ENCODE results near the gene SLC22A12.
A peak's percentile ranks its signal among the peaks of the same experiment; 100 is the strongest.

The SLC22A12 gene

DNA sequence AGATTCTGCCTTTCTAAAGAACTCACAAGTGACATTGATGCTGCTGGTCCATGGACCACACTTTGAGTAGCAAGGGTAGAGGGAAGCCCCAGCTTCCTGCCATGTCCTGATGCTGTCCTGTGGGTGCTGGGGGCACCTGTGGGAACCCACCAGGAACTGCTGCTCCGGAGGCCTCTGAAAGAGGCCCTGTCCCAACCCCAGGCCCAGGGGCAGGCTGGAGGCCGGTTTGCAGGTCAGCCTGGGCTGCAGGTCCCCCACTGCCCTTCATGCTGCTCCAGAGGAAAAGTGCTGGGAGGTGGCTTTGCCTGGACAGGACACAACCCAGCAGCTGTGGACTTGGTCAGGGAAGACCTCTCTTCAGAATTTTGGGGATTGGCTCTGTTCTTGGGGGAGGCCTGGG, 44.8 kb upstream of the SLC22A12 start:
- Histone ChIP-seq H3K18ac (ENCODE audit: low read length) (no peak overlapping the region), H3K27me3 (ENCODE audit: insufficient read depth, low read length, poor library complexity) (no peaks in the 10 kb centered on the region), H3K23ac (ENCODE audit: low read length) (no peak overlapping the region), H2AK5ac (ENCODE audit: low read length) (no peak overlapping the region), H2BK120ac (ENCODE audit: low read depth, low read length) (no peak overlapping the region), H3K36me3 (ENCODE audit: control insufficient read depth, insufficient read depth, low read length) (no peaks in the 10 kb centered on the region), H3K56ac (ENCODE audit: low read length) (no peak overlapping the region), H4K8ac (ENCODE audit: low read depth, low read length) (no peak overlapping the region), H3K4me2 (ENCODE audit: low read length) (no peak overlapping the region), H2BK5ac (ENCODE audit: low read length) (no peak overlapping the region), H3K4me3 (ENCODE audit: low read length) (no peak overlapping the region), H2BK15ac (replicated peaks; ENCODE audit: low read depth) (no peak overlapping the region), H3K4me1 (ENCODE audit: control insufficient read depth, low read depth, low read length) (no peaks in the 10 kb centered on the region), H3K79me1 (ENCODE audit: low read length) (no peaks in the 10 kb centered on the region), H4K5ac (ENCODE audit: low read length) (no peak overlapping the region), H3K4ac (ENCODE audit: low read depth, low read length) (no peak overlapping the region), H3K79me2 (ENCODE audit: control insufficient read depth, insufficient read depth, low read length) (no peaks in the 10 kb centered on the region), H3K9ac (ENCODE audit: low read length) (no peak overlapping the region), H3K27ac (ENCODE audit: low read depth, low read length) (no peak overlapping the region)
- WGBS (ENCODE audit: extremely low coverage, insufficient coverage, low lambda C conversion rate): no CpG with 5 or more reads among the region's 2 CpGs
- DNase-seq: no peak

DNA sequence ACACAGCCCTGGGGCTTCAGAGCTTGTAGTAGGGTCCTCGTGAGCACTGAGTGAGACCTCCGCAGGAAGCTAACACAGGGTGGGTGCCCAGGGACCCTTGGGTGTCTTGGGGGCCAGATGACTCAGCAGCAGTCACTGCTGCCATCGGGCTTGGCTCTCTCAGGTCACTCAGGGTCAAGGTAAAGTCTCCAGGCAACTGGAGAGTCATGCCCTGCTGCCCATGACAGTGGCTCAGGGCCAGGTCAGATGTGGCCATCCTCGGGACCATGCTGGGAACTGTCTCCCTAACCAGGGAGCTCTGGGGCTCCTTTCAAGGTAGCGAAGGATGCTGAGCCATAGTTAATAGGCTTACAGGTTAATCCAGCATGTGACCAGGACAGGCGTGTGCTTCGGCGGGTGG, 44.4 kb upstream of the SLC22A12 start:
- WGBS (ENCODE audit: extremely low coverage, insufficient coverage, low lambda C conversion rate): no CpG with 5 or more reads among the region's 8 CpGs
- Histone ChIP-seq H3K56ac (ENCODE audit: low read length) (no peak overlapping the region), H2AK5ac (ENCODE audit: low read length) (no peak overlapping the region), H4K5ac (ENCODE audit: low read length) (no peak overlapping the region), H3K27ac (ENCODE audit: low read depth, low read length) (no peak overlapping the region), H2BK120ac (ENCODE audit: low read depth, low read length) (no peak overlapping the region), H3K4me1 (ENCODE audit: control insufficient read depth, low read depth, low read length) (no peaks in the 10 kb centered on the region), H2BK5ac (ENCODE audit: low read length) (no peak overlapping the region), H3K79me2 (ENCODE audit: control insufficient read depth, insufficient read depth, low read length) (no peaks in the 10 kb centered on the region), H3K4me2 (ENCODE audit: low read length) (no peak overlapping the region), H4K8ac (ENCODE audit: low read depth, low read length) (no peak overlapping the region), H3K79me1 (ENCODE audit: low read length) (no peaks in the 10 kb centered on the region), H3K27me3 (ENCODE audit: insufficient read depth, low read length, poor library complexity) (no peaks in the 10 kb centered on the region), H2BK15ac (replicated peaks; ENCODE audit: low read depth) (no peak overlapping the region), H3K4ac (ENCODE audit: low read depth, low read length) (no peak overlapping the region), H3K4me3 (ENCODE audit: low read length) (no peak overlapping the region), H3K9ac (ENCODE audit: low read length) (no peak overlapping the region), H3K23ac (ENCODE audit: low read length) (no peak overlapping the region), H3K18ac (ENCODE audit: low read length) (no peak overlapping the region), H3K36me3 (ENCODE audit: control insufficient read depth, insufficient read depth, low read length) (no peaks in the 10 kb centered on the region)
- no peak for DNase-seq

DNA sequence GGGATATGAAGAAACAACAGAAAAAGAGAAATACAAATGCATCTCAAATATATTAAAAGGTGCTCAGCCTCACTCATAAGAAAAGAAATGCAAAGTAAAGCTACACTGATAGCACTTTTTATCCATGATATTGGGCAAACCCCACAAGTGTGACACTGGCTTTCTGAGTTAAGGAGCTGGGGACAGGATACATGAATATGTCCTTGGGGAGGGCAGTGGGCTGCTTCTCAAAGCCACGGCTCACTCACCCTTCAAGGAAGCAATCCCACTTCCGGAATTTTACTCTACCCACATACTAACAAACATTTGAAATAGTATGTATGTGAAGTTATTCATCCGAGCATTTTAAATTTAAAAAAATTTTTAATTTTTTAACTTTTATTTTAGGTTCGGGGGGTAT, 41.1 kb upstream of the SLC22A12 start:
- Histone ChIP-seq H3K4ac (ENCODE audit: low read depth, low read length) (no peak overlapping the region), H3K79me2 (ENCODE audit: control insufficient read depth, insufficient read depth, low read length) (no peaks in the 10 kb centered on the region), H2AK5ac (ENCODE audit: low read length) (no peak overlapping the region), H2BK5ac (ENCODE audit: low read length) (no peak overlapping the region), H4K8ac (ENCODE audit: low read depth, low read length) (no peak overlapping the region), H3K79me1 (ENCODE audit: low read length) (no peaks in the 10 kb centered on the region), H2BK120ac (ENCODE audit: low read depth, low read length) (no peak overlapping the region), H3K4me1 (ENCODE audit: control insufficient read depth, low read depth, low read length) (no peaks in the 10 kb centered on the region), H3K56ac (ENCODE audit: low read length) (no peak overlapping the region), H3K4me3 (ENCODE audit: low read length) (no peak overlapping the region), H3K23ac (ENCODE audit: low read length) (no peak overlapping the region), H2BK15ac (replicated peaks; ENCODE audit: low read depth) (no peak overlapping the region), H3K27ac (ENCODE audit: low read depth, low read length) (no peak overlapping the region), H3K4me2 (ENCODE audit: low read length) (no peak overlapping the region), H3K36me3 (ENCODE audit: control insufficient read depth, insufficient read depth, low read length) (no peaks in the 10 kb centered on the region), H3K18ac (ENCODE audit: low read length) (no peak overlapping the region), H3K27me3 (ENCODE audit: insufficient read depth, low read length, poor library complexity) (no peaks in the 10 kb centered on the region), H3K9ac (ENCODE audit: low read length) (no peak overlapping the region), H4K5ac (ENCODE audit: low read length) (no peak overlapping the region)
- 100% methylated on average over 2 of the region's 4 CpGs for WGBS (ENCODE audit: extremely low coverage, insufficient coverage, low lambda C conversion rate)
- DNase-seq: no peak

DNA sequence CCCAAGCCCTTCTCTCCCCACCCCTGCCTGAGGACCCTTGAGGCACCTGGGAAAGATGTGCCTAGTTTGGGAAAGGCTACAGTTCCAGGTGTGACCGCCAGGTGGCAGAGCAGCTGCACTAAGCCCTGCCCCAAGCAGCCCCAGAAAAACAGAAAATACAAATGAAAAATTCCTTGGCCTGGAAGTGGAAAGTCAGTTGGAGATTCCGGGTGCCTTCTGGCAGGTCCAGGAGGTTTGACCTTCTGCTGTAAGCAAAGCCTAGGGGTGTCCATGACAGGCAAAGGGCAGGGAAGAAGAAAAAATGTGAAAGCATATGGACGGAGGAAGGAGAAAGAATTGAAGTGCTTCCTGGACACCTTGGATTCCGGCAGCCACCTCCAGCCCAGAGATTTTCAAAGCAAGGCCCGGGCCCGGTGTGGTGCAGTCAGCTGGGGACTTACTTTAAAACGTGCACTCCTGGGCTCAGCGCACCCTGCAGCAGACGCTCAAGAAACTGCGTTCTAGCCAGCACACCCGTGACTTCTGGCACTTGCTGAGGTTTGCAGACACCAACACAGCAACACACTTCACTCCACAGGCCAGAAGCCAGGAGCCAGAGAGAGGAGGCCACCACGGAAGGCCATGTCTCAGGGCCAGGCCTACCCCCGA, 37.3 kb upstream of the SLC22A12 start:
- H3K27me3 ChIP-seq (ENCODE audit: insufficient read depth, low read length, poor library complexity): no peaks in the 10 kb centered on the region
- no peak overlapping the region for H2AK5ac ChIP-seq (ENCODE audit: low read length)
- H3K23ac ChIP-seq (ENCODE audit: low read length): no peak overlapping the region
- H3K56ac ChIP-seq (ENCODE audit: low read length): peak overlapping the region; percentile 67
- peak; percentile 67 for DNase-seq
- no peaks in the 10 kb centered on the region for H3K4me1 ChIP-seq (ENCODE audit: control insufficient read depth, low read depth, low read length)
- no peak overlapping the region for H4K8ac ChIP-seq (ENCODE audit: low read depth, low read length)
- H3K27ac ChIP-seq (ENCODE audit: low read depth, low read length): no peak overlapping the region
- no peak overlapping the region for H3K4me2 ChIP-seq (ENCODE audit: low read length)
- H2BK120ac ChIP-seq (ENCODE audit: low read depth, low read length): no peak overlapping the region
- no peak overlapping the region for H3K18ac ChIP-seq (ENCODE audit: low read length)
- no peak overlapping the region for H3K4ac ChIP-seq (ENCODE audit: low read depth, low read length)
- H2BK5ac ChIP-seq (ENCODE audit: low read length): no peak overlapping the region
- no peak overlapping the region for H3K4me3 ChIP-seq (ENCODE audit: low read length)
- no peaks in the 10 kb centered on the region for H3K79me2 ChIP-seq (ENCODE audit: control insufficient read depth, insufficient read depth, low read length)
- H2BK15ac ChIP-seq (replicated peaks; ENCODE audit: low read depth): no peak overlapping the region
- H3K9ac ChIP-seq (ENCODE audit: low read length): no peak overlapping the region
- no peak overlapping the region for H4K5ac ChIP-seq (ENCODE audit: low read length)
- no CpG with 5 or more reads among the region's 13 CpGs for WGBS (ENCODE audit: extremely low coverage, insufficient coverage, low lambda C conversion rate)
- H3K79me1 ChIP-seq (ENCODE audit: low read length): no peaks in the 10 kb centered on the region
- H3K36me3 ChIP-seq (ENCODE audit: control insufficient read depth, insufficient read depth, low read length): no peaks in the 10 kb centered on the region

DNA sequence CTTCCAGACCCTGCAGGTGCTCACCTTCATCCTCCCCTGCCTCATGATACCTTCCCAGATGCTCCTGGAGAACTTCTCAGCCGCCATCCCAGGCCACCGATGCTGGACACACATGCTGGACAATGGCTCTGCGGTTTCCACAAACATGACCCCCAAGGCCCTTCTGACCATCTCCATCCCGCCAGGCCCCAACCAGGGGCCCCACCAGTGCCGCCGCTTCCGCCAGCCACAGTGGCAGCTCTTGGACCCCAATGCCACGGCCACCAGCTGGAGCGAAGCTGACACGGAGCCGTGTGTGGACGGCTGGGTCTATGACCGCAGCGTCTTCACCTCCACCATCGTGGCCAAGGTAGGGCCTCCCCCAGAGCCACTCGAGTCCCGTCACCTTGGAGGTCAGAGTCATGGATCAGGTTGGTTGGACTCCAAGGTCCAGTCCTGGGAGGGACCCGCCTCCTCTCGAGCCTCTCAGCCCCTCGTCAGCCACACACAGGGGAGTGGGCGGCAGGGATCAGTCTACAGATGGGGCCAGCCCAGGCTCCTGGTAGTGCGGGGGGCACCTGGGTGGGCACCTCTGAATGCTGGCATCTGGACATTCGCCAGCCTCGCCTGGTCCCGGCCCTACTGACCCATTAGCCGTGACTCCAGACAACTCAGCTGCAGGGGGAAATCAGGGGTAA, 34.8 kb upstream of the SLC22A12 start:
- Histone ChIP-seq H2AK5ac (ENCODE audit: low read length) (no peak overlapping the region), H3K4ac (ENCODE audit: low read depth, low read length) (no peak overlapping the region), H3K18ac (ENCODE audit: low read length) (no peak overlapping the region)

More for the DNA sequence above, 34.8 kb upstream of the SLC22A12 start:
- H3K27ac ChIP-seq (ENCODE audit: low read depth, low read length): no peak overlapping the region
- DNase-seq: no peak
- no CpG with 5 or more reads among the region's 26 CpGs for WGBS (ENCODE audit: extremely low coverage, insufficient coverage, low lambda C conversion rate)
- no peak overlapping the region for H4K5ac ChIP-seq (ENCODE audit: low read length)
- no peak overlapping the region for H3K23ac ChIP-seq (ENCODE audit: low read length)
- H3K36me3 ChIP-seq (ENCODE audit: control insufficient read depth, insufficient read depth, low read length): no peaks in the 10 kb centered on the region
- no peak overlapping the region for H3K9ac ChIP-seq (ENCODE audit: low read length)
- no peaks in the 10 kb centered on the region for H3K79me2 ChIP-seq (ENCODE audit: control insufficient read depth, insufficient read depth, low read length)
- H3K79me1 ChIP-seq (ENCODE audit: low read length): no peaks in the 10 kb centered on the region
- H3K4me1 ChIP-seq (ENCODE audit: control insufficient read depth, low read depth, low read length): peaks cover 4% of the 10 kb centered on the region
- H2BK5ac ChIP-seq (ENCODE audit: low read length): no peak overlapping the region
- H2BK15ac ChIP-seq (replicated peaks; ENCODE audit: low read depth): no peak overlapping the region
- no peak overlapping the region for H2BK120ac ChIP-seq (ENCODE audit: low read depth, low read length)
- no peak overlapping the region for H3K4me2 ChIP-seq (ENCODE audit: low read length)
- no peak overlapping the region for H3K56ac ChIP-seq (ENCODE audit: low read length)
- no peak overlapping the region for H4K8ac ChIP-seq (ENCODE audit: low read depth, low read length)
- no peak overlapping the region for H3K4me3 ChIP-seq (ENCODE audit: low read length)
- no peaks in the 10 kb centered on the region for H3K27me3 ChIP-seq (ENCODE audit: insufficient read depth, low read length, poor library complexity)

All from mesendoderm (in vitro differentiated cells).